Muscle of back (tissue), 11 donors: ENCODE data around the gene RPUSD3. TPM values are rescaled to one million over a fixed set of nuclear protein-coding genes. Genes with fewer than 3 reads are reported as not detected.

Source experiments
- DNase-seq, 3 donors: peaks; one replicate each; pipeline versions ENCODE4 v3.0.0 to v3.0.0-alpha.2; 2013
- polyA plus RNA-seq, 10 donors: library from polyadenylated mRNA; unstranded; fragments of 120-200 nt; gene quantifications; one replicate each; pipeline ENCODE4 v1.2.1, GENCODE V29; 2013; ENCODE audit not compliant: insufficient read length in 10 of 10

Gene RPUSD3
- polyA plus RNA-seq, 10 donors = 22.9 to 32.7 (median 27.8) TPM

GRCh38 chr3:9837701-9838582 is 5.9 kb downstream of the RPUSD3 start:
- no peak for DNase-seq

- no peak for DNase-seq
These were observed 9.1 kb downstream of the RPUSD3 start for GRCh38 chr3:9834520-9835380.

GRCh38 chr3:9833078-9833477 is 10.7 kb downstream of the RPUSD3 start:
- no peak for DNase-seq

GRCh38 chr3:9831253-9831652 is 12.6 kb downstream of the RPUSD3 start:
- DNase-seq = no peak

GRCh38 chr3:9828801-9829755 is 14.7 kb downstream of the RPUSD3 start:
- DNase-seq = no peak

GRCh38 chr3:9826815-9827573 is 16.8 kb downstream of the RPUSD3 start:
- no peak for DNase-seq

- DNase-seq = no peak
These were observed 18.3 kb downstream of the RPUSD3 start for GRCh38 chr3:9825451-9826040.

GRCh38 chr3:9820946-9821345 is 22.9 kb downstream of the RPUSD3 start:
- DNase-seq = no peak

- no peak for DNase-seq
These were observed 23.3 kb downstream of the RPUSD3 start for GRCh38 chr3:9820543-9820942.

- no peak for DNase-seq
These were observed 25.0 kb downstream of the RPUSD3 start for GRCh38 chr3:9818666-9819335.

GRCh38 chr3:9817436-9817835 is 26.4 kb downstream of the RPUSD3 start:
- no peak for DNase-seq

- DNase-seq = no peak
These were observed 27.8 kb downstream of the RPUSD3 start for GRCh38 chr3:9815986-9816385.

GRCh38 chr3:9812870-9813483 is 30.8 kb downstream of the RPUSD3 start:
- no peak for DNase-seq

GRCh38 chr3:9810846-9811245 is 33.0 kb downstream of the RPUSD3 start:
- DNase-seq = no peak

GRCh38 chr3:9810433-9810770 is 33.4 kb downstream of the RPUSD3 start:
- DNase-seq = peak in 2 of 3 donors; percentile 41 to 74

GRCh38 chr3:9809615-9810432 is 34.0 kb downstream of the RPUSD3 start, which contains the start of gene TTLL3:
TSS of gene TTLL3 (plus strand) at chr3:9810262. CDS start at chr3:9810662, 400 bp downstream.
- peak; percentile 47 to 90 (median 71) for DNase-seq

- no peak for DNase-seq
These were observed 34.6 kb downstream of the RPUSD3 start for GRCh38 chr3:9809239-9809614.

GRCh38 chr3:9808345-9809037 is 35.3 kb downstream of the RPUSD3 start:
- peak in 1 of 3 donors; percentile 31 for DNase-seq
